HepG2 (cell line): ENCODE results near the gene MCC. TPM values are rescaled to one million over a fixed set of nuclear protein-coding genes. Genes with fewer than 3 reads are reported as not detected.

ENCODE experiments used
- ATAC-seq: fragments of 200-7000 bp; cut with Tn5 transposase; 3 replicates; pipeline ENCODE4 v1.9.1; 2020; ENCODE audit warnings: mild to moderate bottlenecking, moderate library complexity
- BruUV-seq: library from RNA; stranded (reverse); fragments of 400-500 nt; replicated peaks from 2 replicates; lab custom pipeline; 2021; lab: Mats Ljungman, UMichigan
- CTCF ChIA-PET: fragments of 300-600 bp; formaldehyde crosslinking; extraction: SDS; loops from one replicate; lab custom pipeline; 2021; ENCODE audit warnings: low total read pairs, inconsistent platforms, low intra/inter-chr PET ratio; lab: Yijun Ruan, JAX
- POLR2A ChIA-PET: fragments of 350-600 bp; sonication (Branson Sonifier 250); formaldehyde crosslinking; loops from one replicate; lab custom pipeline; 2020; ENCODE audit warnings: antibody characterized with exemption, inconsistent platforms; lab: Yijun Ruan, JAX
- DNase-seq: peaks from one replicate; pipeline ENCODE4 v3.0.0-alpha.2; 2015; ENCODE audit warnings: low spot score
- FAIRE-seq: peaks from 3 replicates; lab custom pipeline; 2011; peaks lifted over from hg19 to GRCh38; lab: Jason Lieb, UNC
- H2AFZ ChIP-seq: one replicate; pipeline ENCODE4 v1.6.1; 2011; ENCODE audit warnings: low read length, inconsistent platforms
- H3K27ac ChIP-seq: fragments of 300-600 bp; 3 replicates; pipeline ENCODE4 v1.8.0; 2011; ENCODE audit warnings: mixed run types, mild to moderate bottlenecking, mixed read lengths, low read length, inconsistent platforms; ENCODE audit not compliant: insufficient read depth; ENCODE audit errors: extremely low read length
- H3K27me3 ChIP-seq, 2 experiments: fragments of 200-600 bp in 1 of 2; 2 replicates in 1 of 2; 3 replicates in 1 of 2; pipeline versions ENCODE4 v1.6.0 to v1.8.0; 2011; ENCODE audit warnings: low read length in 2 of 2, mild to moderate bottlenecking in 2 of 2, moderate library complexity in 2 of 2, inconsistent platforms in 1 of 2; ENCODE audit not compliant: insufficient read depth in 2 of 2, control insufficient read depth in 1 of 2
- H3K36me3 ChIP-seq, 2 experiments: fragments of 200-600 bp in 1 of 2; replicated peaks in 1 of 2; 2 replicates in 1 of 2; 3 replicates in 1 of 2; pipeline versions ENCODE4 v1.5.1 to v1.8.0; 2011; ENCODE audit warnings: low read length in 2 of 2, inconsistent platforms in 1 of 2; ENCODE audit not compliant: insufficient read depth in 2 of 2, control insufficient read depth in 1 of 2
- H3K4me1 ChIP-seq: 2 replicates; pipeline ENCODE4 v1.5.1; 2012; ENCODE audit warnings: low read length, inconsistent platforms; ENCODE audit not compliant: insufficient read depth
- H3K4me2 ChIP-seq: 2 replicates; pipeline ENCODE4 v1.6.0; 2011; ENCODE audit warnings: low read depth, low read length, inconsistent platforms
- H3K4me3 ChIP-seq, 3 experiments: fragments of 200-600 bp in 1 of 3; sonication (generic), shearing (Covaris generic) in 1 of 3; replicated peaks in 1 of 3; 2 replicates each; pipeline ENCODE4 v1.5.1; 2011 to 2016; ENCODE audit warnings: low read length in 3 of 3, inconsistent platforms in 2 of 3, low read depth in 2 of 3, mild to moderate bottlenecking in 2 of 3, control low read depth in 1 of 3, mixed read lengths in 1 of 3; ENCODE audit not compliant: insufficient read depth in 1 of 3
- H3K79me2 ChIP-seq: one replicate; pipeline ENCODE4 v1.6.1; 2011; ENCODE audit warnings: low read length, inconsistent platforms; ENCODE audit not compliant: insufficient read depth
- H3K9ac ChIP-seq: 2 replicates; pipeline ENCODE4 v1.6.0; 2011; ENCODE audit warnings: mild to moderate bottlenecking, low read depth, low read length, inconsistent platforms; ENCODE audit not compliant: insufficient read depth
- H3K9me3 ChIP-seq: 2 replicates; pipeline ENCODE4 v1.5.1; 2012; ENCODE audit warnings: mild to moderate bottlenecking, low read length
- H4K20me1 ChIP-seq: 2 replicates; pipeline ENCODE4 v1.6.0; 2011; ENCODE audit warnings: inconsistent platforms, mild to moderate bottlenecking, low read length, moderate library complexity; ENCODE audit not compliant: insufficient read depth
- ADNP ChIP-seq: sonication (generic); formaldehyde crosslinking; IDR thresholded peaks from 2 replicates; pipeline ENCODE4 v1.4.0; 2020; ENCODE audit warnings: missing genetic modification reagents
- BCL6 ChIP-seq: IDR thresholded peaks from 2 replicates; pipeline ENCODE4 v1.6.1; 2016; ENCODE audit warnings: missing genetic modification reagents, missing compliant biosample characterization
- GATA4 ChIP-seq: sonication (generic); IDR thresholded peaks from 2 replicates; pipeline ENCODE4 v1.6.1; 2016; ENCODE audit warnings: antibody characterized with exemption, low read depth, borderline replicate concordance
- KDM1A ChIP-seq: IDR thresholded peaks from 2 replicates; pipeline ENCODE4 v1.6.1; 2016; ENCODE audit warnings: missing compliant biosample characterization
- PITX1 ChIP-seq: sonication (generic); formaldehyde crosslinking; IDR thresholded peaks from 2 replicates; pipeline ENCODE4 v1.5.1; 2020; ENCODE audit warnings: mild to moderate bottlenecking, missing genetic modification reagents
- RBM22 ChIP-seq: fragments of 200-400 bp; formaldehyde crosslinking; optimal IDR thresholded peaks from 2 replicates; pipeline ENCODE3; 2017; ENCODE audit warnings: mild to moderate bottlenecking, low read length, moderate library complexity
- SIN3B ChIP-seq: fragments of 150-350 bp; IDR thresholded peaks from 2 replicates; pipeline ENCODE4 v1.6.1; 2014; ENCODE audit warnings: low read length
- ZMYM3 ChIP-seq: sonication (generic); formaldehyde crosslinking; IDR thresholded peaks from 2 replicates; pipeline ENCODE4 v1.5.1; 2020; ENCODE audit warnings: mild to moderate bottlenecking, missing genetic modification reagents
- ZNF101 ChIP-seq: sonication (generic); formaldehyde crosslinking; IDR thresholded peaks from 2 replicates; pipeline ENCODE4 v1.4.0; 2020; ENCODE audit warnings: mild to moderate bottlenecking, low read depth, missing genetic modification reagents, borderline replicate concordance
- ZNF558 ChIP-seq: sonication (generic); formaldehyde crosslinking; IDR thresholded peaks from 2 replicates; pipeline ENCODE4 v1.9.0; 2022; ENCODE audit warnings: mild to moderate bottlenecking, missing genetic modification reagents, borderline replicate concordance
- ZNF709 ChIP-seq: sonication (generic); formaldehyde crosslinking; IDR thresholded peaks from 2 replicates; pipeline ENCODE4 v1.5.0; 2020; ENCODE audit warnings: mild to moderate bottlenecking, missing genetic modification reagents
- ZNF777 ChIP-seq: sonication (generic); formaldehyde crosslinking; IDR thresholded peaks from 2 replicates; pipeline ENCODE4 v1.4.0; 2020; ENCODE audit warnings: missing genetic modification reagents
- WGBS: methylation state at CpG from one replicate; pipeline ENCODE4 v1.1.6; 2017; ENCODE audit warnings: low lambda C conversion rate; 5-methylcytosine and 5-hydroxymethylcytosine counted together
- in situ Hi-C: cut with HindIII; loops from 2 replicates; pipeline ENCODE4 v1.10.0; 2017; ENCODE audit warnings: low pct_unique_long_range_greater_than_20kb; ENCODE audit not compliant: extremely low pct_ligation_motif_present
- intact Hi-C: fragments of 100-400 bp; cut with micrococcal nuclease; formaldehyde crosslinking; loops from one replicate; pipeline ENCODE4 v1.10.0; 2022; ENCODE audit not compliant: unreplicated experiment
- polyA plus RNA-seq, 8 experiments: library from polyadenylated mRNA; depleted of rRNA in 3 of 8; stranded (reverse) in 7 of 8; unstranded in 1 of 8; fragments of >200 nt; fragmentation: Illumina TruSeq in 4 of 8; extraction: Trizol in 4 of 8; gene quantifications; 2 replicates each; pipeline versions ENCODE4 v1.2.1 to v1.2.3, GENCODE V29; 2011 to 2016; ENCODE audit warnings: low read depth in 4 of 8, missing spikeins in 1 of 8, mixed read lengths in 1 of 8; ENCODE audit not compliant: insufficient read depth in 1 of 8
- total RNA-seq, 5 experiments: library from RNA; depleted of rRNA; stranded (reverse); fragments of >200 nt; fragmentation: Illumina TruSeq; extraction: Trizol; gene quantifications; 2 replicates each; pipeline ENCODE4 v1.2.3, GENCODE V29; 2016; ENCODE audit warnings: low read depth in 1 of 5
- TF ChIP-seq, protein P1 (sequence below): sonication (generic); formaldehyde crosslinking; IDR thresholded peaks from 2 replicates; pipeline ENCODE4 v1.4.0; 2020; ENCODE audit warnings: missing genetic modification reagents, borderline replicate concordance
- TF ChIP-seq, protein P2 (sequence below): sonication (generic); formaldehyde crosslinking; IDR thresholded peaks from 2 replicates; pipeline ENCODE4 v1.4.0; 2020; ENCODE audit warnings: missing genetic modification reagents
- TF ChIP-seq, protein P3 (sequence below): sonication (generic); formaldehyde crosslinking; IDR thresholded peaks from 2 replicates; pipeline ENCODE4 v1.5.0; 2020; ENCODE audit warnings: missing genetic modification reagents
- TF ChIP-seq, protein P4 (sequence below): fragments of 450-650 bp; IDR thresholded peaks from 2 replicates; pipeline ENCODE4 v1.6.1; 2017; ENCODE audit warnings: mild to moderate bottlenecking
- TF ChIP-seq, protein P5 (sequence below): sonication (generic); formaldehyde crosslinking; conservative IDR thresholded peaks from 2 replicates; pipeline ENCODE4 v1.4.0; 2020; ENCODE audit warnings: missing genetic modification reagents

MCC gene
- total and polyA plus RNA-seq, 2 of the 13 experiments (the other 11 are each of a cell fraction or from before 2014, with no cell fraction given): 0.55 to 2.4 TPM

- H2AFZ ChIP-seq: no peak overlapping the region
- peaks cover 0 to 4% of the 10 kb centered on the region in 2 experiments; a peak in 1 of 5 replicates for H3K27me3 ChIP-seq
- H3K4me2 ChIP-seq: no peak overlapping the region
- intact Hi-C loops: no loop called here
- no peaks in the 10 kb centered on the region for H3K4me1 ChIP-seq
- in situ Hi-C loops: no loop called here
- no peak for DNase-seq
- H3K36me3 ChIP-seq: no peaks in the 10 kb centered on the region
- H3K4me3 ChIP-seq: no peak overlapping the region
- no peak for ATAC-seq
- H3K9me3 ChIP-seq: no peaks in the 10 kb centered on the region
- POLR2A ChIA-PET: no interaction called here
- H3K9ac ChIP-seq: no peak overlapping the region
- no peak overlapping the region for H3K27ac ChIP-seq
- H4K20me1 ChIP-seq: no peaks in the 10 kb centered on the region
- WGBS: 45% methylated on average over 7 of the region's 7 CpGs
- CTCF ChIA-PET: no interaction called here
- BruUV-seq: no TSS peak
- no peak for FAIRE-seq
- H3K79me2 ChIP-seq: no peaks in the 10 kb centered on the region
- TF ChIP-seq RBM22 (no peak), PITX1 (no peak), ZNF777 (no peak), GATA4 (no peak), ADNP (no peak), KDM1A (CRISPR knock-in tag) (no peak), BCL6 (no peak), ZNF558 (no peak), ZNF709 (CRISPR knock-in tag) (no peak), ZNF101 (CRISPR knock-in tag) (no peak), ZMYM3 (CRISPR knock-in tag) (no peak), SIN3B (no peak)
- TF ChIP-seq, protein P1, sequence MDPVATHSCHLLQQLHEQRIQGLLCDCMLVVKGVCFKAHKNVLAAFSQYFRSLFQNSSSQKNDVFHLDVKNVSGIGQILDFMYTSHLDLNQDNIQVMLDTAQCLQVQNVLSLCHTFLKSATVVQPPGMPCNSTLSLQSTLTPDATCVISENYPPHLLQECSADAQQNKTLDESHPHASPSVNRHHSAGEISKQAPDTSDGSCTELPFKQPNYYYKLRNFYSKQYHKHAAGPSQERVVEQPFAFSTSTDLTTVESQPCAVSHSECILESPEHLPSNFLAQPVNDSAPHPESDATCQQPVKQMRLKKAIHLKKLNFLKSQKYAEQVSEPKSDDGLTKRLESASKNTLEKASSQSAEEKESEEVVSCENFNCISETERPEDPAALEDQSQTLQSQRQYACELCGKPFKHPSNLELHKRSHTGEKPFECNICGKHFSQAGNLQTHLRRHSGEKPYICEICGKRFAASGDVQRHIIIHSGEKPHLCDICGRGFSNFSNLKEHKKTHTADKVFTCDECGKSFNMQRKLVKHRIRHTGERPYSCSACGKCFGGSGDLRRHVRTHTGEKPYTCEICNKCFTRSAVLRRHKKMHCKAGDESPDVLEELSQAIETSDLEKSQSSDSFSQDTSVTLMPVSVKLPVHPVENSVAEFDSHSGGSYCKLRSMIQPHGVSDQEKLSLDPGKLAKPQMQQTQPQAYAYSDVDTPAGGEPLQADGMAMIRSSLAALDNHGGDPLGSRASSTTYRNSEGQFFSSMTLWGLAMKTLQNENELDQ (CRISPR knock-in tag): no peak
- TF ChIP-seq, protein P2, sequence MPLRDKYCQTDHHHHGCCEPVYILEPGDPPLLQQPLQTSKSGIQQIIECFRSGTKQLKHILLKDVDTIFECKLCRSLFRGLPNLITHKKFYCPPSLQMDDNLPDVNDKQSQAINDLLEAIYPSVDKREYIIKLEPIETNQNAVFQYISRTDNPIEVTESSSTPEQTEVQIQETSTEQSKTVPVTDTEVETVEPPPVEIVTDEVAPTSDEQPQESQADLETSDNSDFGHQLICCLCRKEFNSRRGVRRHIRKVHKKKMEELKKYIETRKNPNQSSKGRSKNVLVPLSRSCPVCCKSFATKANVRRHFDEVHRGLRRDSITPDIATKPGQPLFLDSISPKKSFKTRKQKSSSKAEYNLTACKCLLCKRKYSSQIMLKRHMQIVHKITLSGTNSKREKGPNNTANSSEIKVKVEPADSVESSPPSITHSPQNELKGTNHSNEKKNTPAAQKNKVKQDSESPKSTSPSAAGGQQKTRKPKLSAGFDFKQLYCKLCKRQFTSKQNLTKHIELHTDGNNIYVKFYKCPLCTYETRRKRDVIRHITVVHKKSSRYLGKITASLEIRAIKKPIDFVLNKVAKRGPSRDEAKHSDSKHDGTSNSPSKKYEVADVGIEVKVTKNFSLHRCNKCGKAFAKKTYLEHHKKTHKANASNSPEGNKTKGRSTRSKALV (CRISPR knock-in tag): no peak
- TF ChIP-seq, protein P3, sequence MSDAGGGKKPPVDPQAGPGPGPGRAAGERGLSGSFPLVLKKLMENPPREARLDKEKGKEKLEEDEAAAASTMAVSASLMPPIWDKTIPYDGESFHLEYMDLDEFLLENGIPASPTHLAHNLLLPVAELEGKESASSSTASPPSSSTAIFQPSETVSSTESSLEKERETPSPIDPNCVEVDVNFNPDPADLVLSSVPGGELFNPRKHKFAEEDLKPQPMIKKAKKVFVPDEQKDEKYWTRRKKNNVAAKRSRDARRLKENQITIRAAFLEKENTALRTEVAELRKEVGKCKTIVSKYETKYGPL (CRISPR knock-in tag): no peak
- TF ChIP-seq, protein P4, sequence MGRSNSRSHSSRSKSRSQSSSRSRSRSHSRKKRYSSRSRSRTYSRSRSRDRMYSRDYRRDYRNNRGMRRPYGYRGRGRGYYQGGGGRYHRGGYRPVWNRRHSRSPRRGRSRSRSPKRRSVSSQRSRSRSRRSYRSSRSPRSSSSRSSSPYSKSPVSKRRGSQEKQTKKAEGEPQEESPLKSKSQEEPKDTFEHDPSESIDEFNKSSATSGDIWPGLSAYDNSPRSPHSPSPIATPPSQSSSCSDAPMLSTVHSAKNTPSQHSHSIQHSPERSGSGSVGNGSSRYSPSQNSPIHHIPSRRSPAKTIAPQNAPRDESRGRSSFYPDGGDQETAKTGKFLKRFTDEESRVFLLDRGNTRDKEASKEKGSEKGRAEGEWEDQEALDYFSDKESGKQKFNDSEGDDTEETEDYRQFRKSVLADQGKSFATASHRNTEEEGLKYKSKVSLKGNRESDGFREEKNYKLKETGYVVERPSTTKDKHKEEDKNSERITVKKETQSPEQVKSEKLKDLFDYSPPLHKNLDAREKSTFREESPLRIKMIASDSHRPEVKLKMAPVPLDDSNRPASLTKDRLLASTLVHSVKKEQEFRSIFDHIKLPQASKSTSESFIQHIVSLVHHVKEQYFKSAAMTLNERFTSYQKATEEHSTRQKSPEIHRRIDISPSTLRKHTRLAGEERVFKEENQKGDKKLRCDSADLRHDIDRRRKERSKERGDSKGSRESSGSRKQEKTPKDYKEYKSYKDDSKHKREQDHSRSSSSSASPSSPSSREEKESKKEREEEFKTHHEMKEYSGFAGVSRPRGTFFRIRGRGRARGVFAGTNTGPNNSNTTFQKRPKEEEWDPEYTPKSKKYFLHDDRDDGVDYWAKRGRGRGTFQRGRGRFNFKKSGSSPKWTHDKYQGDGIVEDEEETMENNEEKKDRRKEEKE: no peak
- TF ChIP-seq, protein P5, sequence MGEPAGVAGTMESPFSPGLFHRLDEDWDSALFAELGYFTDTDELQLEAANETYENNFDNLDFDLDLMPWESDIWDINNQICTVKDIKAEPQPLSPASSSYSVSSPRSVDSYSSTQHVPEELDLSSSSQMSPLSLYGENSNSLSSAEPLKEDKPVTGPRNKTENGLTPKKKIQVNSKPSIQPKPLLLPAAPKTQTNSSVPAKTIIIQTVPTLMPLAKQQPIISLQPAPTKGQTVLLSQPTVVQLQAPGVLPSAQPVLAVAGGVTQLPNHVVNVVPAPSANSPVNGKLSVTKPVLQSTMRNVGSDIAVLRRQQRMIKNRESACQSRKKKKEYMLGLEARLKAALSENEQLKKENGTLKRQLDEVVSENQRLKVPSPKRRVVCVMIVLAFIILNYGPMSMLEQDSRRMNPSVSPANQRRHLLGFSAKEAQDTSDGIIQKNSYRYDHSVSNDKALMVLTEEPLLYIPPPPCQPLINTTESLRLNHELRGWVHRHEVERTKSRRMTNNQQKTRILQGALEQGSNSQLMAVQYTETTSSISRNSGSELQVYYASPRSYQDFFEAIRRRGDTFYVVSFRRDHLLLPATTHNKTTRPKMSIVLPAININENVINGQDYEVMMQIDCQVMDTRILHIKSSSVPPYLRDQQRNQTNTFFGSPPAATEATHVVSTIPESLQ (CRISPR knock-in tag): no peak
These were observed 230.7 kb downstream of the MCC start for GRCh38 chr5:113257545-113257944.
